Tibial nerve (tissue), 3 donors: ENCODE measurements around the gene CES5A.

Source experiments
- POLR2A ChIP-seq, 2 donors: fragments of 450-650 bp; IDR thresholded peaks; one replicate each; pipeline ENCODE4 v1.6.1; 2017; ENCODE audit warnings: antibody characterized with exemption in 2 of 2, mild to moderate bottlenecking in 2 of 2, moderate library complexity in 2 of 2
- TF ChIP-seq, protein P1 (sequence below), 5 experiments: fragments of 200-600 bp in 3 of 5; fragments of 450-650 bp in 2 of 5; sonication (generic) in 3 of 5; IDR thresholded peaks; one replicate each; pipeline ENCODE4 v1.5.1; 2016 to 2019; ENCODE audit warnings: antibody characterized with exemption in 5 of 5, mild to moderate bottlenecking in 3 of 5, moderate library complexity in 2 of 5

DNA sequence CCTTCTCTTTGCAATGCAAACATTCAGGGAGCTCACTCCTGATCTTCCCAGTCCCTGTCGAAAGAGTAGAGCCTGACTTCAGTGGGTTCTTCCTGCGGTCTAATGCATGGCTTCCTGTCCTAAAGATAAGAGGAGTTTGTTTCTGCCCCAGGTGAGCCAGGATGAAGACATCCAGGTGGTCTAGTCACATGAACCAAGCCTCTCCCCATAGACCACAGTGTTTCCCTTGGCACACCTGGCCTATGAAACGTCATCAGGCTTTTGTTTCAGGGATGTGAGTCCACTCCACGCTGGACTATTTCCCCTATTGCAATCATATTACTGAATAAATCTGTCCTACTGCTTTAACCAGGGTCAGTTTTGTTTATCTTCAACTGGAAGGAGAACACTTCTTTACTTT, 63.4 kb downstream of the CES5A start:
- TF ChIP-seq, protein P1, sequence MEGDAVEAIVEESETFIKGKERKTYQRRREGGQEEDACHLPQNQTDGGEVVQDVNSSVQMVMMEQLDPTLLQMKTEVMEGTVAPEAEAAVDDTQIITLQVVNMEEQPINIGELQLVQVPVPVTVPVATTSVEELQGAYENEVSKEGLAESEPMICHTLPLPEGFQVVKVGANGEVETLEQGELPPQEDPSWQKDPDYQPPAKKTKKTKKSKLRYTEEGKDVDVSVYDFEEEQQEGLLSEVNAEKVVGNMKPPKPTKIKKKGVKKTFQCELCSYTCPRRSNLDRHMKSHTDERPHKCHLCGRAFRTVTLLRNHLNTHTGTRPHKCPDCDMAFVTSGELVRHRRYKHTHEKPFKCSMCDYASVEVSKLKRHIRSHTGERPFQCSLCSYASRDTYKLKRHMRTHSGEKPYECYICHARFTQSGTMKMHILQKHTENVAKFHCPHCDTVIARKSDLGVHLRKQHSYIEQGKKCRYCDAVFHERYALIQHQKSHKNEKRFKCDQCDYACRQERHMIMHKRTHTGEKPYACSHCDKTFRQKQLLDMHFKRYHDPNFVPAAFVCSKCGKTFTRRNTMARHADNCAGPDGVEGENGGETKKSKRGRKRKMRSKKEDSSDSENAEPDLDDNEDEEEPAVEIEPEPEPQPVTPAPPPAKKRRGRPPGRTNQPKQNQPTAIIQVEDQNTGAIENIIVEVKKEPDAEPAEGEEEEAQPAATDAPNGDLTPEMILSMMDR (IDR thresholded peaks at IDR 0.05), result no peak
- TF ChIP-seq POLR2A (IDR thresholded peaks at IDR 0.05), result no peak
